Right lung (tissue), 5 donors: Measurements from ENCODE around the gene KHK. TPM values are rescaled to one million over a fixed set of nuclear protein-coding genes. Genes with fewer than 3 reads are reported as not detected.
A peak's percentile ranks its signal among the peaks of the same experiment; 100 is the strongest.
"Not testable (repeated sequence)": the region's sequence is repeated elsewhere in the genome, so short reads cannot be mapped to it uniquely, and the experiment has no call there.

ENCODE experiments used
- DNase-seq, 2 donors: peaks; one replicate each; pipeline ENCODE4 v3.0.0-alpha.2; 2013
- polyA plus RNA-seq, 5 donors: library from polyadenylated mRNA; unstranded; fragments of 120-200 nt; gene quantifications; one replicate each; pipeline versions ENCODE4 v1.2.1 to v1.2.3, GENCODE V29; 2013; ENCODE audit warnings: inconsistent platforms in 1 of 5, low replicate concordance in 1 of 5; ENCODE audit not compliant: insufficient read length in 5 of 5, insufficient read depth in 1 of 5

KHK gene
- polyA plus RNA-seq, 5 donors = 4.2 to 6.7 (median 4.9) TPM

DNA sequence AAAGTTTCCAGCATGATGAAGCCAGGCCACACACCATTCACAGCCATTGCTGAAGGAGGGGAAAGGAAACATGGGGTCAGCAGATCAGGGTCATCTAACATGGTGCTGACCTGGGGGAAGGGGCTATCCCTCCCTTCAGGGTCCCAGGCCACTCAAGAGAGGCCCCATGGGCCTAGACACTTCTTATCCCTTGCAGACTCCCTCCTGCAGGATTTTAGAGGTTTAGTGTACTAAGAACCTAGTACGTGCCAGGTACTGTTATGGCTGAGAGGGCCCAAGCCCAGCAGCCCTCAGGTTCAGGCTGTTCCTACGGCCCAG, 8.8 kb downstream of the KHK start:
- no peak for DNase-seq

DNA sequence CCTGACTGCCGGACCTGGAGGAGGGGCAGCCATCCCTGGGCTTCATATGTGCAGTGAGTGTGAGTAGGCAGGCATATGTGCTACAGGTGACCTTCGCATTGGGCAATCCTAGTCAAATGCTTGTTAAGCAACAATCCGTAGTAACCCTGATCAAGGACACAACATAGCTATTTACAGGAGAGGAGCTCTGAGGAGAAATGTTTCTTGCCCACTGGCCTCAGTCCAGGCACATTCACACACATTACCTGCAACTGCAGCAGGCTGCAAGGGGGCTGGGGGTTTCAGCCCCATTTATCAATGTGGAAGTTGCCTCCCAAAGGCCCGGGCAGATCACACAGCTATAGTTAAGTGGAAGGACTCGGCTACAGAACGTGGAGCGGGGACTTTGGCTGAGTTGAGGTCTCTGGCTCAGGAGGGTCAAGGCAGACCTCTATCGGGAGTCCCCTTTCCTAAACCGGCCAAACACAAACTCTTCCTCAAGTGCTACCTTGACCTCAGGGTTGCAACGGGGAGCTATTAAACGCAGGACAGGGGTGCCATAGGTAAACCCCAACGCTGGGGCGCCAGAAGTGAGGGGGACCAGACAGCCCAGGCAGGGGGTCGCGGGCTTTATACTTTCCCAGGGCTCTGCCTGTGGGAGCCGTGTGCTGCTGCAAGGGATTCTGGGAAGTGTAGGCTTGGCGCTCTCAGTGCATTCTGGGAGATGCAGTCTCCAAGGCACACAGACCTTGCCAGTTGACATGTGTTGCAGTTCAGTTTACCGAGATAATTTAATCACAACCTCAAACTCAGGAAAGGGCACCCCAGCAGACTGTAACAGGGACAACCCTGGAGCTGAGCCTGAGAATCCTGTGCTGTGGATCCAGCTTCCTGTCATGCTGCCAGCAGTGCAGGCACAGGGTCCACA, 9.4 kb downstream of the KHK start:
- no peak for DNase-seq

DNA sequence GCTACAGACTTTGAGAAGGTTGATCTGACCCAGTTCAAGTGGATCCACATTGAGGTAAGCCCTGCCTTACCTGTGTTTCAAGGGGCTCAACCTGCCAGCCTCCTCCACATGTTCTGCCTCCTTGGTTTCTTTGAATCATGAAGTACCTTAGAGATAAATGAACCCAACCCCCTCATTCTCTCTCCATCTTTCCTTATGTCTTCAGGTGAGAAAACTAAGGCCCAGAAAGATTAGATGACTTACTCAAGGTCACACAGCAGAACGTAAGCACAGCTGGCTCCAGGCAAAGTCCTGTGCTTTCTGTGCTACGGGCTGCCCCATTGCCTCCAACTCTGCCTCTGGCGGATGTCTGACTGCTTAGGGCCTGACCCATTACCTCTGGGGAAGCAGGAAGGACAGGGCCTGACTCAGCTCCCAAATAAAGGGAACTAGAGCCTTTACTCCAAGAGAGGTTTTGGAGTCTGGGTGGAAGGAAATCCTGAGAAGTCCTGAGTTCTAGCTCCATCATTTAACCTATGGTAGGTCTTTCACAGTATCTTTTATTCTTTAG, 10.3 kb downstream of the KHK start:
- DNase-seq = no peak

DNA sequence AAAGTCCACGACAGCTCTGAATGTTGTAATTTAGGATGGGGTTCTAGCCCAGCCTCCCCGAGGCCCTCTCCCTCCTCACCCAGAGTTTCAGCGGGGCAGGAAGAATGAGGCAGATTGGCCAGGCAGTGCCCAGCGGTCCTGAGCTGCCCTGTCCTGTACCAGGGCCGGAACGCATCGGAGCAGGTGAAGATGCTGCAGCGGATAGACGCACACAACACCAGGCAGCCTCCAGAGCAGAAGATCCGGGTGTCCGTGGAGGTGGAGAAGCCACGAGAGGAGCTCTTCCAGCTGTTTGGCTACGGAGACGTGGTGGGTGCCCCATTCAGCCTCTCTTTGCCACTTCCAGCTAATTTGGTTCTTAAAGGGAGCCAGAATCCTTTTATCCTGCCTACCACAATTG, 10.8 kb downstream of the KHK start:
- no peak for DNase-seq

DNA sequence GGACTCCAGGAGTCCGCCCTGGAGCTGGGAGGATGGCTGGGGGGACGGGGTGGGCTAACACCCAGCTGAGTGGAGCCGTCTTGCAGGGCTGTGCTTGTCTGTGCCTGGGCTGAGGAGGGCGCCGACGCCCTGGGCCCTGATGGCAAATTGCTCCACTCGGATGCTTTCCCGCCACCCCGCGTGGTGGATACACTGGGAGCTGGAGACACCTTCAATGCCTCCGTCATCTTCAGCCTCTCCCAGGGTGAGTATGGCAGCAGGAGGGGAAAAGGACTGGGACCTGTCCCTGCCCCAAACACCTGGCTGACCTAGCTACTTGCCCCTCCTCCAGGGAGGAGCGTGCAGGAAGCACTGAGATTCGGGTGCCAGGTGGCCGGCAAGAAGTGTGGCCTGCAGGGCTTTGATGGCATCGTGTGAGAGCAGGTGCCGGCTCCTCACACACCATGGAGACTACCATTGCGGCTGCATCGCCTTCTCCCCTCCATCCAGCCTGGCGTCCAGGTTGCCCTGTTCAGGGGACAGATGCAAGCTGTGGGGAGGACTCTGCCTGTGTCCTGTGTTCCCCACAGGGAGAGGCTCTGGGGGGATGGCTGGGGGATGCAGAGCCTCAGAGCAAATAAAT, 12.9 kb downstream of the KHK start:
- DNase-seq = no peak

DNA sequence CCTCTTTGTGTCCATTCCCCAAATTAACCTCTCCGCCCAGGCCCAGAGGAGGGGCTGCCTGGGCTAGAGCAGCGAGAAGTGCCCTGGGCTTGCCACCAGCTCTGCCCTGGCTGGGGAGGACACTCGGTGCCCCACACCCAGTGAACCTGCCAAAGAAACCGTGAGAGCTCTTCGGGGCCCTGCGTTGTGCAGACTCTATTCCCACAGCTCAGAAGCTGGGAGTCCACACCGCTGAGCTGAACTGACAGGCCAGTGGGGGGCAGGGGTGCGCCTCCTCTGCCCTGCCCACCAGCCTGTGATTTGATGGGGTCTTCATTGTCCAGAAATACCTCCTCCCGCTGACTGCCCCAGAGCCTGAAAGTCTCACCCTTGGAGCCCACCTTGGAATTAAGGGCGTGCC, 13.5 kb downstream of the KHK start:
- no peak for DNase-seq

DNA sequence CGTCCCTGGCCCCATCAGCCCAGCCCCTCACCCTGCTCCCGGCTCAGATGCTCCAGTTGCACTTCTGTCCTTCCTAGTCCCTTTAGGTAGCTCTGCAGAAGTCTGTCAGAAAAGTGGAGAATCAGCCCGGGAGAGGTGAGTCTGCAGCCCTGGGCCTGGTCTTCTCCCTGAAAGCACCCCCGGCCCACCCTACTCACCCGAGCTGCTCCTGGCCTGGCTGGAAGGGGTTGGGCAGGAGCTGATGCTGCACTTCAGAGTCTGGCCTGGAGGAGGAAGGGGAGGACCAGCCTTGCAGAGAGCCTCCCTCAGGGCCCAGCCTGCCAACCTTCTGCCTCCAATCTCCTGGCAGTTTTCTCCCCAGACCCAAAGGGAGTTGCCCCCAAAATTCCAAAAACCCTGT, 15.8 kb downstream of the KHK start:
- no peak for DNase-seq

DNA sequence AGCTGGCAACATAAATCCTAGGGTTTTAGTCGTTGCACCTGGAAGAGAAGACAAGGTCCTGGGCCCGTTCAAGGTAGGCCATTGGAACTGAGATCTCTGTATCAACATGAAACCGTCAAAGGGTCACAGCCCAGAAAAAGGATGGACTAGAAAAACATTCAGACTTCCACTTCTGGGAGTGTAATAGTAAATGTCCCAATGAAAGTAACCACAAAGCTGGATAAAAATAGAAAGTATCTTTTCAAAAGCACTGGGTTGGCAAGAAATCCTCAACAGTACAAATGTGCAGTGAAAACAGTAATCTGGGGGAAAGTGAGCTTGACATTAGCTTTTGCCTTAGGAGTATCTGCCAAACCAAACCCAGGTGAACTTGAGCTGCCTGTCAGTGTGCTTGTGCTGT, 19.4 kb downstream of the KHK start:
- no peak for DNase-seq

DNA sequence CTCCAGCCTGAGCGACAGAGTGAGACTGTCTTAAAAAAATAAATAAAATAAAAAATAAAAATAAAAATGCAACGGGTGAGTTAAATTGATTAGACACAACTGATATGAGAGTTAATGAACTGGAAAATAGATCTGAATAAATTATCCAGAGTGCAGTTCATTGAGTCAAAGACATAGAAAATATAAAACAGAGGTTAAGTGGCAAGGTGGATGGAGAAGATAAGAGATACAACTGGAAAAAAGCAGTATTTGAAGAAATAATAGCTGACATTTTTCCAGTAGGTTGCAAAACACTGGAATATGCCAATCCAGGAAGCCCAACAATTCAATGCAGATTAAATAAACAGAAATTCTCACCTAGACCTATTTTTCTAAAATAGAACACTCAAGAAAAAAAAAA, 21.6 kb downstream of the KHK start:
- DNase-seq = no peak

DNA sequence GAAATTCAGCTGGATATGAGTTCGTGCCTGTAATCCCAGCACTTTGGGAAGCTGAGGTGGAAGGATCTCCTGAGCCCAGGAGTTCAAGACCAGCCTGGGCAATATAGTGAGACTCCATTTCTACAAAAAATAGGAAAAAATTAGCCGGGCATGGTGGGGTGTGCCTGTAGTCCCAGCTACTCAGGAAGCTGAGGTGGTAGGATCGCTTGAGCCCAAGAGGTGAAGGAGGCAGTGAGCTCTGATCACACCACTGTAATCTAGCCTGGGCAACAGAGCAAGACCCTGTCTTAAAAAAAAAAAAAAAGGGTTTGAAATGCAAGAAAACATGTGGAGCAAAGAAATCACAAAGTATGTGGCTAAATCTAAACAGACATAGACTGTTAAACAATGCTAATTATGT, 22.5 kb downstream of the KHK start:
- no peak for DNase-seq

DNA sequence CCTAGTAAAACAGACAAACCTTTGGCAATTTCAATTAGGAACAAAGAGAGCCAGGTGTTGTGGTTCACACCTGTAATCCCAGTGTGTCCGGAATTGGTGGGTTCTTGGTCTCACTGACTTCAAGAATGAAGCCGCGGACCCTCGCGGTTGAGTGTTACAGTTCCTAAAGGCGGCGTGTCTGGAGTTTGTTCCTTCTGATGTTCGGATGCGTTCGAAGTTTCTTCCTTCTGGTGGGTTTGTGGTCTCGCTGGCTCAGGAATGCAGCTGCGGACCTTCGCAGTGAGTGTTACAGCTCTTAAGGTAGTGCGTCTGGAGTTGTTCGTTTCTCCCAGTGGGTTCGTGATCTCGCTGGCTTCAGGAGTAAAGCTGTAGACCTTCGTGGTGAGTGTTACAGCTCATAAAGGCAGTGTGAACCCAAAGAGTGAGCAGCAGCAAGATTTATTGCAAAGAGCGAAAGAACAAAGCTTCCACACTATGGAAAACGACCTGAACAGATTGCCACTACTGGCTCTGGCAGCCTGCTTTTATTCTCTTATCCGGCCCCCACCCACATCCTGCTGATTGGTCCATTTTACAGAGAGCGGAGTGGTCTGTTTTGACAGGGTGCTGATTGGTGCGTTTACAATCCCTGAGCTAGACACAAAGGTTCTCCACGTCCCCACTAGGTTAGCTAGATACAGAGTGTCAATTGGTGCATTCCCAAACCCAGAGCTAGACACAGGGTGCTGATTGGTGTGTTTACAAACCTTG, 24.2 kb downstream of the KHK start:
- DNase-seq = not testable (repeated sequence)

DNA sequence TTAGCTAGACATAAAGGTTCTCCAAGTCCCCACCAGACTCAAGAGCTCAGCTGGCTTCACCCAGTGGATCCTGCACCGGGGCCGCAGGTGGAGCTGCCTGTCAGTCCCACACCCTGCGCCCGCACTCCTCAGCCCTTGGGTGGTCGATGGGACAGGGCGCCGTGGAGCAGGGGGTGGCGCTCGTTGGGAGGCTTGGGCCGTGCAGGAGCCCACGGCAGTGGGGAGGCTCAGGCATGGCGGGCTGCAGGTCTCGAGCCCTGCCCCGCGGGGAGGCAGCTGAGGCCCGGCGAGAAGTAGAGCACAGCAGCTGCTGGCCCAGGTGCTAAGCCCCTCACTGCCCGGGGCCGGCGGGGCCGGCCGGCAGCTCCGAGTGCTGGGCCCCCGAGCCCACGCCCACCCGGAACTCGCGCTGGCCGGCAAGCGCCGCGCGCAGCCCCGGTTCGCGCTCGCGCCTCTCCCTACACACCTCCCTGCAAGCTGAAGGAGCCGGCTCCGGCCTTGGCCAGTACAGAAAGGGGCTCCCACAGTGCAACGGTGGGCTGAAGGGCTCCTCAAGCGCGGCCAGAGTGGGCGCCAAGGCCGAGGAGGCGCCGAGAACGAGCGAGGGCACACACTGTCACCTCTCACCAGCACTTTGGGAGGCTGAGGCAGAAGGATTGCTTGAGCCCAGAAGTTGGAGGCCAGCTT, 25.0 kb downstream of the KHK start:
- DNase-seq = not testable (repeated sequence)

DNA sequence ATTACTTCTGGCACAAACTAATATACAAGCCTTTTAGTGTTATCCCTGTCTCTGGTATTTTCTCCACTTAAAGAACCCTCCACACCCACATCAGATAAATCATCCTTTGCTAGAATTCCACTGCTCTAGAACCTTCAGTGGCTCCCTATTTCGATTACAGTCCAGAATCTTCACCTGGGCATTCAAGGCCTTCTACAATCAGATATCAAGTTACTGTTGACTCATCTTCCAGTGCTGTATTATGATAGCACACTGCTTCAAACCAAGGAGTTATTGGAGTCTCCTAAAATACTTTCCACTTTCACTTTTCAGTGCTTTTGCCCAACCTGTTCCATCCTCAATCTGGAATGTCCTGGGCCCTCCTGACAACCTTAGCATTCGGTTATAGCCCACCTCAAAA, 28.9 kb downstream of the KHK start:
- no peak for DNase-seq

DNA sequence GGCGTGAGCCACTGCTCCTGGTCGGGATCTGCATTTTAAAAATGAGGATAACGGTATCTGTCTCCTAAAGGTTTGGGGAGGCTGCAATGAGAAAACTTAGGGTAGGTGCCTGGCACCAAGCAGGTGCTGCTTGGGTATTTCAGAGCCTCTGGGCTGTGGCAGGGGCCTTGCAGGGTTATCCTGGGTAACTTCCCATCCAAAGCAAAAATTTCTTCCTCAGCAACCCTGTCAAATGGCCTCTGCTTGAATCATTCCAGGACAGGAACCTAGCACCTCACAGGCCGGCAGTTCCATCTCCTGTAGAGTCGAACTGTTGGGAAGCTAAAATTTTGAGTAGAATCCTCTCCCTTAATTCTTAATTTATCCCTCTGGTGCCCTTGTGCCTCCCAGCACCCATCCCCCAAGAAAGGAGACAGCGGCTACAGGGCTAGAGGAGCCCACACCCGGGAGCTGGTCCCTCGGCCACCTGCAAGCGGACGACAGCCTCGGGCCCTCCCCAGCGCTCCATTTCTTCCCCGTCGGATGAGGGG, 31.5 kb downstream of the KHK start:
- DNase-seq = no peak

DNA sequence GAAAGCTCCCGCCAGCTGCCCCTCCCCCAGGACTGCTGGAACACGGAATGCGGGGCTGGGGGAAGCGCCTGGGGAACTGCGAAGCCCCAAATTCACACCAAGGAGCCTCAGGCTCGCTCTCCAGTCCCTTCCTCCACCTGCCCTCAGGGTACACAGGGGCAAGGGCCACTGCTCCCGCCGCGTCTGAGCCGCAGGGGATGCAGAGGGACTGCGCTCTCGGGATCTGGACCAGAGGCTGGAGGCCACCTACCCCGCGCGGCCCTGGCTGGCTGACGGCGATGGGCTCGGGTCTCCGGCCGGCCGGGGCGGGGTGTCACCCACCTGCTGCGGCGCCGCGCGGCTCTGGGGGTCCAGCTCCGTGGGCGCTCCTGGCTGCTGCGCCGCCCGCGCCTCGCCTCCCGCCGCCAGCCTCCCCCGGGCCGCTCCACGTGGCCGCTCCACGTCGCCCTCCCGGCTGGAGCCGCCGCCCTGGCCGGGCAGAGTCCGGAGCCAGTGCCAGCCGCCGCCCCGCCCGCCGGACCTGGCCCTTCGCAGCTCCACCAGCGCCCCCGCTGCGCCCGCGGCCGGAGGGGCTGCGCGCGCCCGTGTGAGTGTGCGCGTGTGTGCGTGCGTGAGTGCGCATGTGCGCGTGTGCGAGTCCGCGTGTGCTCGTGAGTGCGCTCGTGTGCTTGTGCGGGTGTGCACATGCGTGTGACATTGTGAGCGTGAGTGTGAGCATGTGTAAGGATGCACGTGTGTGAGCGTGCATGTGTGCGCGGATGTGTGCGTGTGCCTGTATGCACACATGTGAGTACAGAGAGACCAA, 32.2 kb downstream of the KHK start, which contains the start of gene CGREF1:
Gene CGREF1, minus strand, starts transcription at position 604 of the 805 bp plus-strand sequence. CDS start 14,762 bp downstream, outside the sequence.
- DNase-seq = no peak

DNA sequence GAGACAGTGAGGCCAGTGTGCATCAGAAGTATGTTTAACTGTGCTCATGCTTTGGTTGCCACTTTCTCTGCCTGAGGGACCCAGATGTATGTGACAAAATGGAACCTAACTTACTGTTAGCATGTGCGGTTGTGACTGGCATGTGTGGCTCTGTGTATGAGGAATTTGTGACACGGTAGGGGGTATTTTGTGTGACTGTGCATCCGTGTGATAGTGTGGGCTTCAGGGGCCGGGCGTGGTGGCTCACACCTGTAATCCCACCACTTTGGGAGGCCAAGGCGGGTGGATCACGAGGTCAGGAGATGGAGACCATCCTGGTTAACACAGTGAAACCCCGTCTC, 32.7 kb downstream of the KHK start:
- not testable (repeated sequence) for DNase-seq

DNA sequence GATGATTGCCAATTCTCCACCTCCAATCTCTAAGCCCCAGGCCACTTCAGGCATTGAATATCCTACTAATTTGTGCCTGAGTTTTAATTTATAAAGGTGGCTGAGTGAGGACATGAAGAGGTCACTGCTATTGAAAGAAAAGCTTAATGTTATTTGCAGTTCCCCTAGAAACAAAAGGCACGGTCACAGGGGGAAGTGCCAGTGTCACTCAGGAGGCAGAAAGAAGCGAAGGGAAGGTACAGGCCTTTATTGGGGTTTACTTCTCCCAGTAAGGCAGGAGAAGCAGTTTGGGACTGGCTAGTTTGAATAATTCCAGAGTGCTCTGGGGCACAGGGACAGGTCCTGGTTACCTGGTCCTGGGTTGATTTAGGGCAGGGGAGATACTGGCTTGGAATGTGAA, 35.3 kb downstream of the KHK start:
- DNase-seq = no peak

DNA sequence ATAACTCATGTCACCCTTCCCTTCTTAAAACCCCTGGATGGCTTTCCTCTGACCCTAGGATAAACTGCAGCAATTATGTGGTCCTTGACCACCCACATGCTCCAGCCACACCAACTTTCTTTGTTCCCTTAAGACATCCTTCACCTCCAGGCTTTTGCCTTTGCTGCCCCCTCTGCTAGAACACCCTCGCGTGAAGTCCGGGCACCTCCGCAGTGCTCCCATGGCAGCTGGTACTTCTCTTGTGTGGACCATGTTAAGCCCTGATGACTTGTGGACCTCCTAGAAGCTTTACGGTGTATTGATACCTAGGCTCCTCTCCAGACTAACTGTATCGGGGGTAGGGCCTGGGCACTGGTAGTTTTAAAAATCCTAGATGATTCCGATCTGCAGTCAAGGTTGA, 36.2 kb downstream of the KHK start:
- no peak for DNase-seq

DNA sequence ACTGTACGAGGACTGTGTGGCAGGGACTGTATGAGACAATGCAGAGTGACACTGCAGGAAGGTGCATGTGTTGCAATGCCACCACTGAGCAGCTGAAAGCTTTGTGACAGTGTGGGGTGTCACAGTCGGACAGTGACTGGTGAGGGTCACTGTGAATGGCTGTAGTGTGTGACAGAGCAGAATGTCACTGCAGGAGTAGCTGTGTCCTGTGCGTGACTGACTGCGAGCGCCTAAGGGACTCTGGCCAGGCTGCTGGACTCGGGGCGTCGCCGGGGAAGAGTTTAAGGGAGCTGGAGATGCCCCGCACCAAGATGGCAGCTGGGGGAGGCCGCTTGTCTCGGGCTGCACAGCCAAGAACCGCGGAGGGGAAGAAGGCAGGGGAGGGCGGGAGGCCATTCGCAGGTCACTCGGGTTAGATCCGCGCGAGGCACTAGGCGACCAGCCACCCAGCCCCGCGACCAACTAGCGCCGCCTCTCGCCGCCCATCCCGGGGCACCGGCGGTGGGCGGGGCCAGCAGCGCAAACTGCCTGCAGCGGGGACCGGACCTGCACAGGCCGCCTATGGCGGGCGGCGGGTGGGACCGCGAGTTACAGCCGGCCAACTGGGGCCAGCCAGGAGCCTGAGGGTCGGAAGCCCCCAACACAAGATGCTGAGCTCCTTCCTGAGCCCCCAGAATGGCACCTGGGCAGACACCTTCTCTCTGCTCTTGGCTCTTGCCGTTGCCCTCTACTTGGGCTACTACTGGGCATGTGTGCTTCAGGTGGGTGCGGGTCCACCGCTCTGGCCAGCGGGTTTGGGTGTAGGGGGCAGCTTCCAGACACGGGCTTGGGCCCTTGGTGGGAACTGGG, 37.0 kb downstream of the KHK start, which contains the start of gene ABHD1:
Gene ABHD1, plus strand, starts transcription at position 514 of the 849 bp plus-strand sequence. Its CDS starts 134 bp downstream, at position 648.
- DNase-seq = peak; percentile 14 to 18

DNA sequence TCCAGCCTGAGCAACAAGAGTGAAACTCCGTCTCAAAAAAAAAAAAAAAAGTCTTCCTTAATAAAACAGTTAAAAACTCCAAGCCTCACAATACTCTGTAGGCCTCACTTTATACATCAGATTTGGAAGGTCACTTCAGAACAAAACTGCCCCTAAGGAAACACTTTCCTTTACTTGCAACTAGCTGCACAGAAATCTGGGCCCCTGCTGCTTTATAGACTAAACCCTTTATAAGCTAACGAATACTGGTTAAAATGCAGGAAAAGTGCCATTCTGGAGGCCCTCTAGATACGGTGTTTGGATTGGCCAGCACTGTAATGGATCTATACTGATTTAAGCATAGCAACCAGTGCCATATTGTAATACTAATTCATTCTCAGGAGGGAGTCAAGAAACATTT, 38.5 kb downstream of the KHK start:
- DNase-seq = no peak
